HG02623 (cell line): ENCODE data around the gene PDK2.
"Not testable (repeated sequence)": the region's sequence is repeated elsewhere in the genome, so short reads cannot be mapped to it uniquely, and the experiment has no call there.

ENCODE experiments used
- ATAC-seq: cut with Tn5 transposase; IDR thresholded peaks from one replicate; pipeline ENCODE4 v1.9.1; 2021; ENCODE audit warnings: moderate library complexity; ENCODE audit not compliant: unreplicated experiment

Gene PDK2

DNA sequence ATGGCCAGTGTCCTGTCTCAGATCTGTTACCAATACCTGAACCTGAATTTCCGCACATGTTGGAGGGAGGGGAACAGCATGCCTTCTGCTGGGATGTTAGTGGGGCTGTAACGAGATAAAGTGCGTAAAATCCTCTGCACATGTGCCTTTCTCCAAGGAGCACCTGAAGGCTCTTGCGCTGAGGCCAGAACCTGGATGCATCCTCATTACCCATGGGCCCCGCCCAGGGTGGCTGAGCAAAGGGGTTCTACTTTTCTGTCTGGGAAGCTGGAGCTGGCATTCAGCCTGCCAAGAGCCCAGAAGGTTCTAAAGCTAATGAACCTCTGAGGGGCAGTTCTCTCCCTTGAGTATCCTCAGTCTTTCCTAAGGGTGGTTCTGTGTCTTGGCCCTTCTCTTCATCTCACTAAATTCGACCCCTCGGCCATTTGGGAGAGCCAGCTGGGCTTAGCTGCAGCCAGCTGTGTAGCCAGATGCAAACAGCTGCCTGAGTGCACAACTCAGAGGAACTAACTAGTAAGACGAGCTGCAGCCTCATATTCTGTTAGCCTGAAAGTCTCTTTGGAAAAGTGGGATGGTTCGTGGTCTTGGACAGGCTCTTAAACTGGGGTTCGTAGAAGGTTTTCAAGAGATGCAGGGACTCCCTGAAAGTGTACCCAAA lies 36.7 kb upstream of the PDK2 start:
- ATAC-seq = no peak

DNA sequence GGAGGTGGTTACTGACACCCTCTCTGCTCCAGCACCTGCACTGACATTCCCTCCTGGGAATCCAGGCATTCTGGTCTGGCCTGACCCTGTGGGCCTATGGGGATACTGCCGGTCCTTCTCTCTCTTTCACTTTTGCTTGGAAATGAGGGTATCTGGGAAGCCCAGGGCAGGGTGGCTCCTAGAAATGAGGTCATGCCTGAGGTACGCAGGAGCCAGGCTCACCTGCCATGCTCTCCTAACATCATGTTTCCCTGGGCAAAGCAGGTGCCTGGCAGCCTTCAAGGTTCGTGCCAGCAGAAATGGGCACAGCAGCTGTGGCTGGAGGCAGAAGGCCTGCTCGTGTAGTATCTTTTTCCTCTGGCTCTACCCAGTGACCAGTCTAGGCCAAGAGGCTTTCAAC lies 35.9 kb upstream of the PDK2 start:
- ATAC-seq = no peak

DNA sequence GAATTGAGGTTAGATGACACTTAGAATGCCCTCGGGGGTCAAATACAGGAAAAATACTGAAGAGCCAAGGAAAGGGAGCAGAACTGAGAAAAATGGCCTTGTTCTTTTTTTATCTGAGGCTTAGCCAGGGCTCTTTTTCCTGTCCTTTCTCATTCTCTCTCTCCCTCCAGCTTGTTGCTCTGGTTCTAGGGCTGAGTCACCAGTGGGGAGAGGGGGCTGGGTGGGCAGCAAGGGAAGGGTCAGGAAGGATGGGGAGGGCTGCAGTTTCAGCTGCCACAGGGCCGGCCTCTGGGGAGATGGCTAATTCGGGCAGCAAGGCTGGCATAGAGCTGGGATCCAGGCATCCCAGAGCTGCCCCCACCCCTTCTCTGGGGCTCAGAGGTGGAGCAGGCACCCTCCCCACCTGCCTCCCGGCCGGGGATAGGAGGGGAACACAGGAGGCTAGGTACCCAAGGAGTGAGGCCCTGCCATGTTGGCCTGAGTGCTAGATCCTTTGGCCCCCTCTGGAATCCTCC lies 35.3 kb upstream of the PDK2 start:
- no peak for ATAC-seq

DNA sequence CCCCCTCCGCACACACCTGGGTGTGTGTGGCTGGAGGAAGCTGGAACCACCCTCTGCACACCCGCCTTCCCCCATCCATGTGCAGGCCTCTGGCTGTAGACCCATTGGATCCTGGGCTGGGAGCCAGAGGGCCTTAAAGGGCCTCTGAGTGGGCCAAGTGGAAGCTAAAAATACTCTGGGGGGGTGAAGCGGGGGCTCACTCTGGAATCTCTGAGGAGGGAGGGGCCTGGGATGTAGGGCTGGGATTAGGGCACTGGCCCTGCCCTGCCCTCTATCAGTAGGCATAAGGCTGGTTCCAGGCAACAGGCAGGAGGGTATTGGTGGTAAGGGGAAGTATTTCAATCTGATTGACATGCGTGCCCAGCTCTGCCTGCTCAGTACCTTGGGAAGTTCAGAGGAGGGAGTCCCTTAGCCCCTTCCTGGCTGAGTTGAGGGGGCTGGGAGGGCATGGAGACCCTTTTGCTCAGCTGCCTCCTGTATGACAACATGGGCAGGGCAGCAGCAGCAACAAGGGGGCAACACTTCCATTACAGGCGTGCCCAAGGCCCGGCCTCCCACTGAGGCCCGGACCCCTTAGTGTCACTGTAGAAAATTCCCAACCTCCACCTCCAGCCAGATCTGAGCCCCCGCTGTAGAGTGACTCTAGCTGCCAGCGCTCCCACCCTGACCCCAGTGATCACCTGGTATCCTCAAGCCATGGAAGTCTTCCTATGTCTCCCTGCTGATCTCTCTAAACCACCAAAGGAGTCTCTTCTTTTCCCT lies 34.0 kb upstream of the PDK2 start:
- ATAC-seq = no peak

DNA sequence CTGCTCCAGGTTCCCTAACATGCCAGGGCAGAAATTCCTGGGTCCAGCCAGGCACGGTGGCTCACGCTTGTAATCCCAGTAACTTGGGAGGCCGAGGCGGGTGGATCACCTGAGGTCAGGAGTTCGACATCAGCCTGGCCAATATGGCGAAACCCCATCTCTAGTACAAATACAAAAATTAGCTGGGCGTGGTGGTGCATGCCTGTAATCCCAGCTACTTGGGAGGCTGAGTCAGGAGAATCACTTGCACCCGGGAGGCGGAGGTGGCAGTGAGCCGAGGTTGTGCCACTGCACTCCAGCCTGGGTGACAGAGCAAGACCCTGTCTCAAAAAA lies 33.5 kb upstream of the PDK2 start:
- not testable (repeated sequence) for ATAC-seq

DNA sequence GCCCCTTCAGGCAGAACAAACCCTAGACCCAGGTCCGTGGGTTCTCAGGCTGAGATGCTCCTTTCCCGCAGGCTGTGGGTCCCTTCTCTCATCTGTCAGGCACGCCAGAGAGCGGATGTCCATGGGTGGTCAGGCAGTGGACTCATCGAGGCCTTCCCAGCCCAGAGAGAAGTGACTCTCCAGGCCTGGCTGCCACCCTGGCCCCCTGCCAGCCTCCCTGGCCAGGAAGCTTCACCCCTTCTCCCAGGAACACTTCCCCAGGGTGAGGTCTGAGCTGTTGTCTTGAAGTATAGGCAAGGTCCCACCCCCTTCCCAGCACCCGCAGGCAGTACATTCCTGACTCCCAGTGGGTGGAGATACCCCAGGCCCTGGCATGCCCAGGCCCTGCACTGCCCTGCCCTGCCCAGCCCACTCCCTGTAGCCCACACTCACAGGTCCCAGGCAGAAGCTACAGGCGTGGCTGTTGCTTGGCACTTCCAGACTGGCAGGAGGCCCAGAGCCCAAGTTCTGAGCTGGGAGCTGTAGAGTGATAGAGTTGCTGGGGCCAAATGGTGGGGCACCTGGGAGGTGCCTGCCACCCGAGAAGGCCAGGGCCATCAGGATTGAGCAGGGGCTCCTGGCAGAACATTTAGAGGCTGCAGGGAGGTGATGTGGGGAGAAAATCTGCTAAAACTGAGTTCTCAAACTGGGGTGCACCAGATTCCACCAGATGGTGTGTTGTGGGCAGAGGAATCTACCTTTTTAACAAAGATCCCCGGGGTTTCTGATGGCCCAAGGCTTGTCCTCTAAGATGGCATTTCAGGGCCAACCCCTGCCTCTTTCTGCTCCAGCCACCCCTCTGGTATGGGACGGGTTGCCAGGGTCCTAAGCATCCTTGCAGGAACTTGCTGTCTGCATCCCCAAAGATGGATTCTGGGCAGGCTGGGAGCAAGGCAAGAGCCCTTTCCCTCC lies 32.6 kb upstream of the PDK2 start:
- ATAC-seq = no peak

DNA sequence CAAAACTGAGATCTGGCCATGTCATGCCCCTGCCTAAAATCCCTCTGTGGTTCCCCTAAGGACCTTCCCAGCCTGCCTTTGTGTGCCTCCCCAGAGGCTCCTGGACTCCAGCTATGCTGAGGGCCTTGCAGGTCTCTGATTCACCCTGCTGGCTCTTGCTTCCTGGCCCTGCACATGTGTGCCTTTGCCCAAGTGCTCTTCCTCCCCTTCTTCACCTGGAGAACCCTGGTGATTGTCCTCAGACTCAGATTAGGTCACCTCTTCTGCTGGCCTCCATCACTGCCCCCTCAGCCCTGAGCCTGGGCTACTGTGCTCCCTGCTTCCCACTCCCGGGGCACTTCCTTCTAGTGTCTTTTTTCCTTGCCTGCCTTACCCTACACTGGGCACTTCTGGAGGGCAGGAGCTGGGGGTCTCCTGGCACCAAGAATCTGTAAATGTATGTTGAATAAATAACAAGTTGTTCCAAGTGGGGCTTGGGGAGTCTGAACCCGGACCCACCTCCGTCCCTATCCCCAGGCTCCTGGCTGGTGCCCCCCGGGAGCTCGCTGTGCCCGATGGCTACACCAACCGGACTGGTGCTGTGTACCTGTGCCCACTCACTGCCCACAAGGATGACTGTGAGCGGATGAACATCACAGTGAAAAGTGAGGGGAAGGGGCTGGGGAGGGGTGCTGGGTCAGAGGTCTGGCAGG lies 31.4 kb upstream of the PDK2 start:
- ATAC-seq = no peak

DNA sequence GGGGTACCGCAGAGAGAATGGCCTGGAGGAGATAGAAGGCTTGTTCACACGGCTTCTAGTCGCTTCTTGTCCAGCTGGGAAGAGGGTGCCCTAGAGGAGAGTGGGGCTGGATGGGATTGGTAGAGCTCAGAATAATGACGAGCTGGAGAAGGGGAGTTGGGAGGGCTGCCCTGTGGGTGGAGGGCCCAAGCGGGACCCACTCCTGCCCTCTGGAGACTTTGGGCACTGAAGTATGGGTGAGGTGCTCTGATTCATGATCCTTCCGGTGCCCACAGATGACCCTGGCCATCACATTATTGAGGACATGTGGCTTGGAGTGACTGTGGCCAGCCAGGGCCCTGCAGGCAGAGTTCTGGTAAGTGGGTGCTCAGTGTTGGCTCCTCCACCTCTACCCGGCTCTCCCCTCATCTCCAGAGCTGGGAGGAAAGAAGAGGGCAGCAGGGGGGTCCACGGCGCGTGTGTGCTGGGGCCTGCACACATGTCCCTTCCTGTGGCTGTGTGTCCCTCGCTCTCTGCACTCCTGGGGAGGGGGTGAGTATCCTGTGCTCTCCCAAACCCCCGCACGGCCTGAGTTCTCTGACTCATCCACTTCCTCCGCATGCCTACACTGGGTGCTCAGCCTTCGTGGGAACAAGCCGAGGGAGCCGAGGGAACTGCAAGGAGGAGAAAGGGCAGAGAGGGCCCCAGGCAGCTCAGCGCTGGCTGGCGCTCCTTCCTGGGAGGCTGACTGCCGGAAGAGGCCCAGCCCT lies 30.7 kb upstream of the PDK2 start:
- no peak for ATAC-seq

DNA sequence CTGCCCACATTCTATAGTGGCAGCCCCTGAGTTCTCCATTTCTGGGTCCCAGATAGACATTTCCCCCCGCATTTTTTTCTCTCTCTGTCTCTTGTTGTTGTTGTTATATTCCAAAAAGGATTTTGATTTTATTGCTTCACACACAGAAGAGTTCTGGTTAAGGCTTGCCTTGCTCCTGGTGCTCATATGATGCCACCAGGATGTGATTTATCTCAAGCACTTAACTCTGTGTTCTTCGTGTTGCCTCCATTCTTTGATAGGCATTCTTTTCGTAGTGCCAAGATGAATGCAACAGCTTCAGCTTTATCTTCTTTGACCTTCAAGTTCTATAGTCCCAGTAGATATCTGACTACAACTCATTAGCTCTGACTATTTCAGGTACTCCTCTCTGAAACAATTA lies 30.1 kb upstream of the PDK2 start:
- ATAC-seq = no peak

DNA sequence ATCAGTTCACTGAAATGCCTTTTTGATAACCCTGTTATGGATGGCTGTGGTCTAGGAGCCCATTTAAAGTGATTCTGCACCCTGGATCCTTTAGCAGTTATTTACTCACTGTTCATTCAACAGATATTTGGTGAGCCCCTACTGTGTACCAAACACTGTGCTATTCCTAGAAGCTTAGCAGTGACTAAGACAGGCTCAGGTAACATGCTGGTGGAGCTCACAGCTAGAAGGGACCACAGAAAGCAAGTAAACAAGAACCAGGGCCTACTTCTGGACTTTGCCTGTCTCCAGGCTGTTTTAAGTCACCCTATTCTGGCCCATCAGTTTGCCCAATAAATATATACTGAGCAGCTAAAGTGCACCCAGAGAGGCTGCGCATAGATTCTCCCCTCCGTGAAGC lies 28.2 kb upstream of the PDK2 start:
- ATAC-seq = no peak

DNA sequence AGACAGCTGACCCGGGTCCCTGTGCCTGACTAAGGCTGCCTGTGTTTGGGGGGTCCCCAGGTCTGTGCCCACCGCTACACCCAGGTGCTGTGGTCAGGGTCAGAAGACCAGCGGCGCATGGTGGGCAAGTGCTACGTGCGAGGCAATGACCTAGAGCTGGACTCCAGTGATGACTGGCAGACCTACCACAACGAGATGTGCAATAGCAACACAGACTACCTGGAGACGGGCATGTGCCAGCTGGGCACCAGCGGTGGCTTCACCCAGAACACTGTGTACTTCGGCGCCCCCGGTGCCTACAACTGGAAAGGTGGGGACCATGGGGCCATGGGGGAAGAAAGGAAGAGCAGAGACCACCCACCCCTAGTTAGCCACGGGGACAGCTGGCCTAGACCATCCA lies 27.2 kb upstream of the PDK2 start:
- no peak for ATAC-seq

DNA sequence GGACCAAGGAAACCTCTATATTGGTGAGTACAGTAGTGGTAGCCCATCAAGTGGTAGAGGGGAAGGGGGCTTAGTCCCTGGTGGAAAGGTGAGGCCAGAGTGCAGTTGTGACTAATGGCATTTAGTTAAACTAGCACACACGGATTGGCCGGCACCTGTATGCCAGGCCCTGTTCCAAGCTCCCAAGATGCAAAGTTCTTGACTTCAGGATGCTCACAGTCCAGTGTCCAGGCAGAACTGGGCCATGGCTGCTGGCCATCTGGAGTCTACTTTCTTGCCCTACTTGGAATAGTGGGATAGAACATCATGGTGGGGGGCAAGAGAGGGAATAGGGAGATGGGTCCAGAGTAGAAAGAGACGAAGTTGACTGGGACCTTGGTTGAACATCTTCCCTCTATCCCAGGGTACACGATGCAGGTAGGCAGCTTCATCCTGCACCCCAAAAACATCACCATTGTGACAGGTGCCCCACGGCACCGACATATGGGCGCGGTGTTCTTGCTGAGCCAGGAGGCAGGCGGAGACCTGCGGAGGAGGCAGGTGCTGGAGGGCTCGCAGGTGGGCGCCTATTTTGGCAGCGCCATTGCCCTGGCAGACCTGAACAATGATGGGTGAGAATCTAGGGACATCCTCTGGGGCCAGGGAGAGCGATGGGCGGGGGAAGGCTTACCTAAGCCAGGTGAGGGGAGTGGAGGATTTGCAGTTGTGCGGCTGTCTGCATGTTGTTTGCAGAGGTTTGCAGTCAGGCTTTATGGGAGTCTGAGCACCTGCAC lies 24.1 kb upstream of the PDK2 start:
- ATAC-seq = no peak

DNA sequence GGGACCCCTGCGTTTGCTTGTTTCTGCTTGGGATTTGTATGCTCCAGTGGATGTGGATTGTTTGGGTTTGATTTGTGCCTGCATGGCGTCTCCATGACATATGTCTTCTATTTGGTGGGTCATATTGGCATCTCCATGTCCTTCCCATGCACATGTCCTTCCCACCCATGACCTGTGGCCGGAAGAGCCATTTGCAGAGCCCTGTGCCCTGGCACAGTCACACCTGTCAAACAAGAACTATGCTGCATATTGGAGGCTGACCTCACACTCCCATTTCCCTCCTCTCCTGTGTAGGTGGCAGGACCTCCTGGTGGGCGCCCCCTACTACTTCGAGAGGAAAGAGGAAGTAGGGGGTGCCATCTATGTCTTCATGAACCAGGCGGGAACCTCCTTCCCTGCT lies 23.5 kb upstream of the PDK2 start:
- ATAC-seq = no peak

DNA sequence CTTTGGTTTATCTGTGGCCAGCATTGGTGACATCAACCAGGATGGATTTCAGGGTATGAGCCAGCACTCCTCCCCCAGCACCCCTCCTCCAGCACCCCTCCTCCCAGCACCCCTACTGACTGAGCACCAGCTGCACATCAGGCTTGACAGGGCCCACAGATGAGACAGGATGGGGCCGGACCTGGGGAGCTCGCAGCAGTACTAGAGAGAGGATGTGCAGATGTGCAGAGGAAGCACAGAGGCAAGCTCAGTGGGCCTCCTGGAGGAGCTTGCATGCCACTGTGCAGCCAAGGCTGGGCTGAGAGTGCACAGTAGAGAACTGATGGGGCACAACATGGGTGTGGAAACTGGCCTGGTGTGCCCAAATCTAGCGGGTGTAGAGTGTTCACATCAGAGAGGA lies 23.0 kb upstream of the PDK2 start:
- ATAC-seq = no peak

DNA sequence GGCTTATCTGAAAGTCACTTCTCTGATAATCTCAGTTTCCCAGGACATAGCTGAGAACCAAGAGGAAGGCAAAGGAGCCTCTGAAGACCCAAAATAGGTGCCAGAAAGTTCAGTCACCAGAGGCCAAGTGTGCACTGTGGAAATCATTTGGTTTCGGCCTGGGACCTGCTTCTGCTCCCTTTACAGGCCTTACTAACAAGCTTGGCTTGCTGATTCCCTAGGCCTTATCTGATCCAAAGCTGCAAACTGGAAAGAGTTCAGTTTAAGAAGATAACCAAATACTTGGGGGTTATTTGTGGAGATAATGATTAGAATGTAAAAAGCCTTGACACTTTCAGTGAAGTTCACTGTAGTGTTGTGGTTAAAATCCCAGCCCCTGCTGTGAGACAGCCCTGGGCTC lies 22.2 kb upstream of the PDK2 start:
- no peak for ATAC-seq

DNA sequence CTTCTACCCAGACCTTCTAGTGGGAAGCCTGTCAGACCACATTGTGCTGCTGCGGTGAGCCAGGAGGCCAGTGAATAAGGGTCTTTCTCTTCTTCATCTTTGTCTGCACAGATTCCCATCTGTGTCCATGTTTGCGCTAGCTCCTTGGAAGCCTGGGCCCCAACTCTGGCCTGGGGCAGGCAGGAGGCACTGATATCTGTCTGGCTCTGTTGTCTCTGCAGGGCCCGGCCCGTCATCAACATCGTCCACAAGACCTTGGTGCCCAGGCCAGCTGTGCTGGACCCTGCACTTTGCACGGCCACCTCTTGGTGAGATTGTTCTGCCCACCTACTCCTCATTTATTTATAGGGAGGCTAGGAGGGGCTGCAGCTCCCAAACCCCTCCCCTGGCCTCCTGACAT lies 20.9 kb upstream of the PDK2 start:
- no peak for ATAC-seq

DNA sequence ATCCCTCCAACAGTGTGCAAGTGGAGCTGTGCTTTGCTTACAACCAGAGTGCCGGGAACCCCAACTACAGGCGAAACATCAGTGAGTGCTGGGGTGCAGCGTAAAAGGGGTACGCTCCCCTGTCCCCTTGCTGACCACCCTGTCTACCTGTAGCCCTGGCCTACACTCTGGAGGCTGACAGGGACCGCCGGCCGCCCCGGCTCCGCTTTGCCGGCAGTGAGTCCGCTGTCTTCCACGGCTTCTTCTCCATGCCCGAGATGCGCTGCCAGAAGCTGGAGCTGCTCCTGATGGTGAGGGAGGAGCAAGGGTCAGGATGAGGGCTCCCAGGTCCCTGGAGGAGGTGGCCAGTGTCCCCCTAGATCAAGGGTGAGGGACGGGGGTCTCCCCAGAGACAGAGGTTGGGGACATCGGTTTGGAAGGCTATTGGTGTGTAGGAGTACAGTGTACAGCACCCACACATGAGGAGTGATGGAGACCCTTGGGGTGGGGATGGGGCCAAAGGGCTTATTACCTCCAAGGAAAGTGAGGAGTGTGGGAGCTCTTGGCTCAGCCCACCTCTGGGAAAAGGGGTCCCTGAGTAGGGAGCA lies 19.6 kb upstream of the PDK2 start:
- no peak for ATAC-seq

DNA sequence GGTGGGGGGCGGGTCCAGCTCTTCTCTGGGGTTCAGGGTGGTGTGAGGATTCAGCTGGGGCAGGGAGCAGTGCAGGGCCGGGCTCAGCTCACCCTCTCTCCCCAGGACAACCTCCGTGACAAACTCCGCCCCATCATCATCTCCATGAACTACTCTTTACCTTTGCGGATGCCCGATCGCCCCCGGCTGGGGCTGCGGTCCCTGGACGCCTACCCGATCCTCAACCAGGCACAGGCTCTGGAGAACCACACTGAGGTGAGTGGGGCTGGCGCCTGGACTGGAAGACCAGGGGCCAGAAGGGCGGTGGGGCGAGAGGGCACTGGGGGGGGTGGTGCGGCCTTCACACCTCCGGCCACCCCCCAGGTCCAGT lies 18.9 kb upstream of the PDK2 start:
- ATAC-seq = no peak

DNA sequence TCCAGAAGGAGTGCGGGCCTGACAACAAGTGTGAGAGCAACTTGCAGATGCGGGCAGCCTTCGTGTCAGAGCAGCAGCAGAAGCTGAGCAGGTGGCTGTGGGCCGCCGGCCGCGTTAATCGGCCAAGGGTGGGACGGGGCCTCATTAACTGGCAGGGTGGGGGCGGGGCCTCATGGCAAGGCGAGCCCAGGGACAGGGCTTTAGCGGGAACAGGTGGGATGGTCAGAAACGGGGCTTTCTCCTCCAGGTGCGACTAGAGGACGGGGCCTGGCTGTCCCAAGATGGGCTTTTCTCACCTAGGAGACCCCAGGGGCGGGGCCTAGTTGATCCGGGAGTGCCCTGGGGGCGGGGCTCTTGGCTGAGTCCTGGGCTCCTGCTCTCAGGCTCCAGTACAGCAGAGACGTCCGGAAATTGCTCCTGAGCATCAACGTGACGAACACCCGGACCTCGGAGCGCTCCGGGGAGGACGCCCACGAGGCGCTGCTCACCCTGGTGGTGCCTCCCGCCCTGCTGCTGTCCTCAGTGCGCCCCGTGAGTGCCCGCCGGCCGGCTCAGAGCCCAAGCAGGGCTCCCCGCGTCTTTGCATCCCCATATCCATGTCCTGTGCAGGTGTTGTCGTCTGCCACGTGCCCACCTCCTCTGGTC lies 18.4 kb upstream of the PDK2 start:
- ATAC-seq = no peak
